K562 (cell line): ENCODE data around the gene DENND6B. TPM values are rescaled to one million over a fixed set of nuclear protein-coding genes. Genes with fewer than 3 reads are reported as not detected.

Experiments
- ATAC-seq: fragments of 200-7000 bp; cut with Tn5 transposase; 3 replicates; pipeline ENCODE4 v1.9.1; 2020; ENCODE audit warnings: moderate library complexity
- BruUV-seq: library from RNA; stranded (reverse); fragments of 400-500 nt; replicated peaks from 2 replicates; lab custom pipeline; 2021; lab: Mats Ljungman, UMichigan
- CTCF ChIA-PET: fragments of 300-600 bp; formaldehyde crosslinking; extraction: SDS; loops from one replicate; lab custom pipeline; 2021; ENCODE audit warnings: low intra/inter-chr PET ratio; lab: Yijun Ruan, JAX
- POLR2A ChIA-PET: fragments of 300-600, 350-650 bp; sonication (Branson Sonifier 250); formaldehyde crosslinking; extraction: SDS; loops from one replicate; lab custom pipeline; 2021; ENCODE audit warnings: antibody characterized with exemption, inconsistent platforms; lab: Yijun Ruan, JAX
- DNase-seq, 4 experiments: peaks; one replicate each; pipeline versions ENCODE4 v3.0.0 to v3.0.0-alpha.2; 2011 to 2018; ENCODE audit warnings: low spot score in 3 of 4, mixed read lengths in 3 of 4; ENCODE audit errors: extremely low read depth in 1 of 4
- FAIRE-seq: peaks from 2 replicates; lab custom pipeline; 2011; peaks lifted over from hg19 to GRCh38; lab: Jason Lieb, UNC
- H2AFZ ChIP-seq: 2 replicates; pipeline ENCODE4 v1.6.0; 2011; ENCODE audit warnings: low read depth, low read length, control low read depth, inconsistent platforms
- H3K27ac ChIP-seq: fragments of 200-600 bp; 3 replicates; pipeline ENCODE4 v1.8.0; 2011; ENCODE audit warnings: low read depth, mild to moderate bottlenecking, control low read depth, inconsistent platforms, low read length, moderate library complexity, mixed read lengths; ENCODE audit errors: extremely low read depth
- H3K27me3 ChIP-seq, 2 experiments: fragments of 300-600 bp in 1 of 2; 2 replicates in 1 of 2; 3 replicates in 1 of 2; pipeline versions ENCODE4 v1.6.0 to v1.8.0; 2011; ENCODE audit warnings: inconsistent platforms in 2 of 2, low read length in 2 of 2, mild to moderate bottlenecking in 1 of 2, mixed read lengths in 1 of 2, moderate library complexity in 1 of 2; ENCODE audit not compliant: control insufficient read depth in 2 of 2, insufficient read depth in 2 of 2
- H3K36me3 ChIP-seq: fragments of 300-600 bp; 3 replicates; pipeline ENCODE4 v1.8.0; 2011; ENCODE audit warnings: mild to moderate bottlenecking, low read length, inconsistent platforms; ENCODE audit not compliant: control insufficient read depth, insufficient read depth
- H3K4me1 ChIP-seq, 2 experiments: fragments of 200-600 bp in 1 of 2; replicated peaks in 1 of 2; 2 replicates in 1 of 2; 3 replicates in 1 of 2; pipeline versions ENCODE4 v1.5.1 to v1.8.0; 2011; ENCODE audit warnings: inconsistent platforms in 2 of 2, low read length in 2 of 2, mild to moderate bottlenecking in 1 of 2, mixed read lengths in 1 of 2, moderate library complexity in 1 of 2; ENCODE audit not compliant: control insufficient read depth in 2 of 2, insufficient read depth in 2 of 2
- H3K4me2 ChIP-seq: 2 replicates; pipeline ENCODE4 v1.6.1; 2011; ENCODE audit warnings: low read length, control low read depth, inconsistent platforms, mixed read lengths; ENCODE audit not compliant: insufficient read depth
- H3K4me3 ChIP-seq: fragments of 200-600 bp; sonication (generic), shearing (Covaris generic); 2 replicates; pipeline ENCODE4 v1.5.1; 2016; ENCODE audit warnings: control low read depth, inconsistent platforms
- H3K79me2 ChIP-seq: fragments of 200-600 bp; 3 replicates; pipeline ENCODE4 v1.8.0; 2011; ENCODE audit warnings: low read length, inconsistent platforms; ENCODE audit not compliant: control insufficient read depth, insufficient read depth
- H3K9ac ChIP-seq, 2 experiments: 2 replicates each; pipeline versions ENCODE4 v1.6.0 to v1.6.1; 2011; ENCODE audit warnings: low read depth in 2 of 2, low read length in 2 of 2, control low read depth in 1 of 2, inconsistent platforms in 1 of 2, mild to moderate bottlenecking in 1 of 2, mixed read lengths in 1 of 2; ENCODE audit not compliant: insufficient read depth in 1 of 2
- H3K9me1 ChIP-seq: one replicate; pipeline ENCODE4 v1.6.0; 2011; ENCODE audit warnings: inconsistent platforms, mild to moderate bottlenecking, low read length, moderate library complexity; ENCODE audit not compliant: control insufficient read depth, insufficient read depth
- H3K9me3 ChIP-seq: replicated peaks from 2 replicates; pipeline ENCODE4 v1.5.1; 2011; ENCODE audit warnings: low read depth, low read length, inconsistent platforms; ENCODE audit not compliant: control insufficient read depth, insufficient read depth
- H4K20me1 ChIP-seq: replicated peaks from 2 replicates; pipeline ENCODE4 v1.6.1; 2011; ENCODE audit warnings: low read length, inconsistent platforms, mixed read lengths; ENCODE audit not compliant: control insufficient read depth, insufficient read depth
- AFF4 ChIP-seq: sonication (generic); formaldehyde crosslinking; IDR thresholded peaks from 2 replicates; pipeline ENCODE4 v1.8.0; 2023; ENCODE audit warnings: mild to moderate bottlenecking, missing genetic modification reagents
- ATF1 ChIP-seq, 2 experiments: fragments of 450-650 bp in 1 of 2; IDR thresholded peaks; 2 replicates each; pipeline ENCODE4 v1.6.1; 2016; ENCODE audit warnings: missing compliant biosample characterization in 1 of 2, missing genetic modification characterization in 1 of 2
- EGR1 ChIP-seq: fragments of 450-650 bp; conservative IDR thresholded peaks from 2 replicates; pipeline ENCODE4 v1.6.1; 2017; ENCODE audit warnings: mild to moderate bottlenecking
- FIP1L1 ChIP-seq: fragments of 200-400 bp; formaldehyde crosslinking; IDR thresholded peaks from 2 replicates; pipeline ENCODE4 v1.6.1; 2018; ENCODE audit warnings: mild to moderate bottlenecking, low read depth, low read length; ENCODE audit not compliant: poor library complexity, severe bottlenecking
- FOXJ3 ChIP-seq: sonication (generic); formaldehyde crosslinking; IDR thresholded peaks from 2 replicates; pipeline ENCODE4 v1.4.0; 2020; ENCODE audit warnings: mild to moderate bottlenecking, missing genetic modification reagents
- HMG20A ChIP-seq: fragments of 450-650 bp; formaldehyde crosslinking; conservative IDR thresholded peaks from 2 replicates; pipeline ENCODE4 v1.4.0; 2020; ENCODE audit warnings: mild to moderate bottlenecking, mixed read lengths
- TCF7 ChIP-seq: sonication (generic); IDR thresholded peaks from 2 replicates; pipeline ENCODE4 v1.6.1; 2016; ENCODE audit warnings: antibody characterized with exemption, borderline replicate concordance
- TCFL5 ChIP-seq: fragments of 250-450 bp; sonication (Bioruptor Pico); conservative IDR thresholded peaks from 2 replicates; pipeline ENCODE4 v1.6.1; 2021; ENCODE audit warnings: mild to moderate bottlenecking, moderate library complexity, matching md5 sums
- YBX1 ChIP-seq: fragments of 450-650 bp; IDR thresholded peaks from 2 replicates; pipeline ENCODE4 v1.7.1; 2016; ENCODE audit warnings: mild to moderate bottlenecking
- ZBTB12 ChIP-seq: fragments of 250-450 bp; sonication (Bioruptor Pico); IDR thresholded peaks from 2 replicates; pipeline ENCODE4 v1.4.0; 2020
- ZFP36 ChIP-seq: fragments of 150-350 bp; IDR thresholded peaks from 2 replicates; pipeline ENCODE4 v1.6.1; 2018; ENCODE audit warnings: low read length, low read depth; ENCODE audit not compliant: partially characterized antibody
- ZNF23 ChIP-seq: fragments of 250-450 bp; sonication (Bioruptor Pico); IDR thresholded peaks from 2 replicates; pipeline ENCODE4 v1.4.0; 2020; ENCODE audit warnings: mild to moderate bottlenecking
- ZNF395 ChIP-seq: fragments of 200-800 bp; sonication (Bioruptor generic); IDR thresholded peaks from 2 replicates; pipeline ENCODE4 v1.6.1; 2017; ENCODE audit warnings: missing genetic modification characterization, missing compliant biosample characterization
- ZNF583 ChIP-seq: fragments of 250-450 bp; sonication (Bioruptor Pico); IDR thresholded peaks from 2 replicates; pipeline ENCODE4 v1.4.0; 2020
- WGBS: fragments of 100-300 bp; shearing (Covaris generic); methylation state at CpG from one replicate; pipeline ENCODE4 v1.1.6; 2016; ENCODE audit warnings: low coverage, mixed read lengths; ENCODE audit not compliant: insufficient coverage; ENCODE audit errors: missing lambda C conversion rate; 5-methylcytosine and 5-hydroxymethylcytosine counted together
- in situ Hi-C: fragments of 300-500 bp; cut with MboI; formaldehyde crosslinking; loops from 4 replicates; pipeline ENCODE4 v1.15.0; 2018; ENCODE audit warnings: inconsistent platforms, mixed read lengths
- intact Hi-C: fragments of 100-400 bp; cut with micrococcal nuclease; formaldehyde crosslinking; loops from 2 replicates; pipeline ENCODE4 v1.14.2; 2022
- polyA plus RNA-seq, 8 experiments: library from polyadenylated mRNA; depleted of rRNA in 4 of 8; stranded (reverse) in 5 of 8; unstranded in 3 of 8; fragments of >200 nt; fragmentation: Nextera tagmentation in 2 of 8; fragmentation: Illumina TruSeq in 1 of 8; extraction: Ambion mirVana in 2 of 8; extraction: Trizol in 1 of 8; gene quantifications; 2 replicates each; pipeline versions ENCODE4 v1.2.1 to v1.2.3, GENCODE V29; 2011 to 2014; ENCODE audit warnings: inconsistent platforms in 1 of 8, missing spikeins in 1 of 8
- total RNA-seq, 7 experiments: library from RNA; depleted of rRNA in 6 of 7; stranded (reverse); fragments of >200 nt in 6 of 7; fragmentation: Illumina TruSeq in 2 of 7; extraction: Trizol in 2 of 7; gene quantifications; 2 replicates each; pipeline versions ENCODE4 v1.2.1 to v1.2.3, GENCODE V29; 2011 to 2021; ENCODE audit warnings: low replicate concordance in 1 of 7

DENND6B gene
- total and polyA plus RNA-seq, 9 of the 15 experiments (the other 6 are each of a cell fraction or from before 2014, with no cell fraction given), result 0.07 to 3.7 (median 1.5) TPM

GRCh38 chr22:50363166-50363802 is 36.5 kb upstream of the DENND6B start:
- no peak overlapping the region for H3K27ac ChIP-seq
- in situ Hi-C loops, result no loop called here
- H2AFZ ChIP-seq, result no peak overlapping the region
- no peak overlapping the region for H3K4me3 ChIP-seq
- peaks cover 6% of the 10 kb centered on the region for H3K9me1 ChIP-seq
- peaks cover 36% of the 10 kb centered on the region; the same call in 2 of the 3 replicates for H3K36me3 ChIP-seq
- ChIA-PET CTCF (no interaction called here), POLR2A (interaction anchor here (0.8 kb wide), 2 partner anchors 11 to 23 kb away, joined by 3 read pairs; no protein-coding TSS in a partner anchor)
- H3K9me3 ChIP-seq, result no peaks in the 10 kb centered on the region
- peaks cover 82% of the 10 kb centered on the region for H3K79me2 ChIP-seq
- no peaks in the 10 kb centered on the region for H3K27me3 ChIP-seq
- no peak overlapping the region for H3K9ac ChIP-seq
- H3K4me2 ChIP-seq, result no peak overlapping the region
- 87% methylated on average over 8 of the region's 8 CpGs for WGBS
- DNase-seq (no peak), FAIRE-seq (no peak)
- intact Hi-C loops, result no loop called here
- H4K20me1 ChIP-seq, result 0 out of 2 replicates have a peak, but pooled peaks cover 22% of the 10 kb centered on the region
- TF ChIP-seq AFF4 (CRISPR knock-in tag), result no peak
- no peak for TF ChIP-seq ZFP36
- no peak for TF ChIP-seq ZNF583 (CRISPR knock-in tag)
- no peak for TF ChIP-seq EGR1
- no peak for TF ChIP-seq YBX1
- TF ChIP-seq ZBTB12 (CRISPR knock-in tag), result no peak
- no peak for TF ChIP-seq FIP1L1
- no peak for TF ChIP-seq TCFL5 (CRISPR knock-in tag)
- no peak for TF ChIP-seq HMG20A (CRISPR knock-in tag)
- no peak for TF ChIP-seq ATF1 (CRISPR knock-in tag; IDR thresholded peaks at IDR 0.05)
- no peak for TF ChIP-seq ATF1 (tag; IDR thresholded peaks at IDR 0.05)
- no peak for TF ChIP-seq FOXJ3 (CRISPR knock-in tag)
- no peak for TF ChIP-seq ZNF23
- no peak for TF ChIP-seq ZNF395 (CRISPR knock-in tag)
- TF ChIP-seq TCF7, result no peak
- TF ChIP-seq, all 486 proteins: peak for 0
- no TSS peak for BruUV-seq
- ATAC-seq, result no peak
- H3K4me1 ChIP-seq, result no peaks in the 10 kb centered on the region; a peak in 1 of 5 replicates
